NOMO-1 treated with DMSO at 0.1 percent for 48 hours (cell line): ENCODE results near the gene BCAM.

Source experiments
- DNase-seq: peaks from one replicate; lab custom pipeline; 2025; ENCODE audit not compliant: unreplicated experiment; lab: John Stamatoyannopoulos, UW

Gene BCAM

DNA sequence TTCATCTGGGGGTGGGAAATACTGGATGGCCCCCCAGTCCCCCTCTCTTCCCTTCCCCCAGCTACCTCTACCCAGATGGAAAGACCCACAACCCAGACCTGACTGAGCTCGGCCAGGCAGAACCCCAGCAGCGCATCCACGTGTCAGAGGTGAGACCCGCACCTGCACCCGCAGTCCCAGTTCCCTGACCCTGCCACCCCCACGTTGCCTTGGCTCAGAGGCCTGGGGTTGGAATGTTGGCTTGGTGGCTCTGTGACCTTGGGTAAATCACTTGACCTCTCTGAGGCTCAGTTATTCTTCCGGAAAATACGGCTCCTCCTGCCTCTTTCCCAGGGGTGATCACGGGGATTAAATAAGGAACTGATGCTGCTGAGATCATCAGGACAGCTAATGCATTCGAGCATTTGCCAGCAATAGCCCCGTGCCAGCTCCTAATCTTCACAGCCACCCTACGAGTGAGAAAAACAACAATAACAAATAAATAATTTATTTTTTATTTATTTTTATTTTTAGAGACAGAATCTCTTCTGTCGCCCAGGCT lies 18.9 kb upstream of the BCAM start:
- no peak for DNase-seq

- no peak for DNase-seq
Observed at GRCh38 chr19:44792281-44792680, 16.6 kb upstream of the BCAM start.

DNA sequence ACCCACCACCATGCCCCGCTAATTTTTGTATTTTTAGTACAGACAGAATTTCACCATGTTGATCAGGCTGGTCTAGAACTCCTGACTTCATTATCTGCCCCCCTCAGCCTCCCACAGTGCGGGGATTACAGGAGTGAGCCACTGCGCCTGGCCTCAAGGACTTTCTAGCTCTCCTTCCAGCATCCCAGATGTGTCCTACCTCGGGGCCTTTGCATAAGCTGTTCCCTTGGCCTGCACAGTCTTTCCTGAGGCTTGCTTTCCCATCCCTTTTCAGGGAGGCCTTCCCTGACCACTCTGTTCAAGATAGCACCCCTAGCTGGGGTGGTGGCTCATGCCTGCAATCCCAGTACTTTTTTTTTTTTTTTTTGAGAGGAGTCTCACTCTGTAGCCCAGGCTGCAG lies 14.3 kb upstream of the BCAM start:
- no peak for DNase-seq

DNA sequence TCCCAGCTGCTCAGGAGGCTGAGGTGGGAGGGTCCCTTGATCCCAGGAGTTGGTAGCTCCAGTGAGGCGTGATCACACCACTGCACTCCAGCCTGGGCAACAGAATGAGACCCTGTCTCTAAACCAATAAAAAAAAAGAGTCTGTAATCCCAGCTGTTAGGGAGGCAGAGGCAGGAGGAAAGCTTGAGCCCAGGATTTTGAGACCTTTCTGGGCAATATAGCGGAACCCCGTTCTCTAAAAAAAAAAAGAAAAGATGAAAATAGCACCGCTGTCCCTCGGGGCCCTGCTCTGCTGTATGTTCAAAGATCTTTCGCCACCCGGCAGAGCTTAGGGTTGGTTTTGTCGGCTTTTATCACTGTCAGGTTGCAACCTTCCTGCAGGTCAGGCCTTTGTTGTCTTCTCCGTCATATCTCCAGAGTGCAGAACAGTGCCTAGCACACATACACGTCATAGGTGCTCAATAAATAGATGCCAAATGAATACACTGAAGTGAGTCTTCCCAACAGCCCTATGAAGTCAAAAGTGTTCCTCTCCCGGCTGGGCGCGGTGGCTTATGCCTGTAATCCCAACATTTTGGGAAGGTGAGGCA lies 13.4 kb upstream of the BCAM start:
- no peak for DNase-seq

- no peak for DNase-seq
Observed at GRCh38 chr19:44796701-44797115, 12.2 kb upstream of the BCAM start.

- no peak for DNase-seq
Observed at GRCh38 chr19:44799627-44800346, 9.1 kb upstream of the BCAM start.

DNA sequence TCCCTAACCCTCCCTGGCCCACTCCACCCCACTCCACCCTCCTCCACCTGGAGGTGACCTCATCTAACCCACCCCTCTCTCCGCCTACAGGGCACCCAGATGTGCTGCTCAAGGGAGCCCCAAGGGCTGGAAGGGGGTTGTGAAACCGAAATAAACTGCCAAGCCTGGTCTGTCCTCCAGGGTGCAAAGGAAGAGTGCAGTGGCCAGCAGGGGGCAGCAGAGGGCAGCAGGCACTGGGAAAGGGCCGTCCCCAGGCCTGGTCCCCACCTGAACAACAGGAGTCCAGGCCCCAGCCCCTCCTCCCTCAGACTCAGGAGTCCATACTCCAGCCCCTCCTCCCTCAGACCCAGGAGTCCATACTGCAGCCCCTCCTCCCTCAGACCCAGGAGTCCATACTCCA lies 8.4 kb upstream of the BCAM start:
- DNase-seq: peak; percentile 83

DNA sequence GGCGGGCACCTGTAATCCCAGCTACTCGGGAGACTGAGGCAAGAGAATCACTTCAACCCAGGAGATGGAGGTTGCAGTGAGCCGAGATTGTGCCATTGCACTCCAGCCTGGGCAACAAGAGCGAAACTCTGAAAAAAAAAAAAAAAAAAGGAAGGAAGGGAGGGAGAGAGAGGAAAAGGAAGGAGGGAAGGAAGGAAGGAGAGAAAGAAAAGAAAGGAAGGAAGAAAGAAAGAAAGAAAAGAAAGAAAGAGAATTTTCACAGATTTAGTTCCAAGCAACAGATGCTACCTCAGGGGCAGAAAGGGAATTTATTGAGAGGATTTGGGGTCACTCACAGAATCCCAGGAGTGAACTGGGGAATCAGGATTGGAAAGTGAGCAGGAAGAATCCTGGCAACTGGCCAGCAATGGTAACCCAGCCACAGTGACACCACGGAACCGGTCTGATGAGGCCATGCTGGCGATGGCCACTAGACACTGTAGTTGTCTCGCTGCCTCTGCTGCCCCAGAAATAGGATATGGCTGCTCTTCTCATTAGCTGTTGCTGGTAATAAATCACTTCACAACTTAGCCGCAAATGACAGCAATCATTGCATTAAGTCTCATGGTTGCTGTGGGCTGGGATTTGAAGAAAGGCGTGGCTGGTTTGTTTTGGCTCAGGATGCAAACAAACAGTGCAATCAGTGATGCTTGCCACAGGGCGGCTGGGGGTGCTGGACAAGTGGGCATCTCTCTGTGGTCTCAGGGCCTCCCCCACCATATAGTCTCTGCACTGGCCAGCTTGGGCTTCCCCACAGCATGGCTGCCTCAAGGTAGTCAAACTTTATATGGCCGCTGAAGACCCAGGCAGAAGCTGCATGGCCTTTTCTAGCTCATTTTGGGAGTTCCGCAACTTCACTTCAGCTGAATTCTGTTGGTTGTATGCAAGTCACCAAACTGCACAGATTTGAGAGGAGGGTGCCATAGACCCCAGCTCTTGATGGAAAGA lies 5.2 kb upstream of the BCAM start:
- DNase-seq: peak; percentile 78

GRCh38 chr19:44806291-44806690 lies 2.6 kb upstream of the BCAM start:
- no peak for DNase-seq

DNA sequence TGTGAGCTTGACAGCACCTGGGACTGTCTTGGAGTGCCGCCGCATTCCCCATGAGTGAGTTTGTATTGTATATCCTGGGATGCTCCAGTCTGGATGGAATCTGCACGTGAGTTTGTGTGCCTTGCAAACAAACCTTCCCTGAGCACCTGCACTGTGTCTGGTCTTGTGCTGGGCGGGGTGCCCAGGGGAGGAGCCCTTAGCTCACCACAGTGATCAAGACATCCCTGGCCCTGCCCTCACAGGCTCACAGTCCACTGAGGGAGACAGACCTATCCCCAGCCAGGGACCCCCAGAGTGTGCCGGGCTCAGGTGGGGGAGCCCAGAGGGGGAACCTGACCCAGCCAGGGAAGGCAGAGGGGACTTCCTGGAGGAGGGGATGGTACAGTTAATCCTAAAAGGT lies 1.7 kb upstream of the BCAM start:
- DNase-seq: no peak

DNA sequence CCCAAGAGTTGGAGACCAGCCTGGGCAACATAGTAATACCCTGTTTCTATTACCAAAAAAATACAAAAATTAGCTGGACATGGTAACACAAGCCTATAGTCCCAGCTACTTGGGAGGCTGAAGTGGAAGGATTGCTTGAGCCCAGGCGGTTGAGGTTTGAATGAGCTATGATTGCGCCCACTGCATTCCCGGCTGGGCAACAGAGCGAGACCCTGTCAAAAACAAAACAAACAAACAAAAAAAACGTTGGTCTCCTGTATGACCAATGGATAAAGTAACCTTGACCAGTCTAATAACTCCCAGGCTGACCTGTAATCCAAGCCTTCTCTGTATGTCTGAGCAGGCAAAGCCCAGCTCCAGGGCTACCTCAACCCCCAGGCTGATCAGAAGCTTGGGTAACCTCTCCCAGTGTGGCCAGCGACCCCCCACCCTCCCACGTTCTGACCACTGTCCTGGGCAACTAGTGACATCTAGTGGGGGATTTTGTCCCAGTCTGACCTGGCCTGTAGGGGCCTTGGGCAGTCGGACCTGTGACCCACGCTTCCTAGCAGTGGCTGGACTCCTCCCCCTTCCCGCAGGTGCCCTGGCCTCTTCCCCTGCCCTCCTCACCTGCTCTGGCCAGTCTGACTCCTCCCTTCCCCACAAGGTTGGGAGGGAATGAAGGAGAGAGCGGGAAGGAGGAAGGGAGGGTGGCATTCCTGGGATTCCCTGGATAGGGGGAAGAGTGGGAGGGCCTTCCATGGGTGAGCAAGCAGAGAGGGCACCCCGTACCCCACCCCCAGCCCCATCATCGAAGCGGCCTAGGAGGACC lies 1.0 kb upstream of the BCAM start:
- DNase-seq: no peak

DNA sequence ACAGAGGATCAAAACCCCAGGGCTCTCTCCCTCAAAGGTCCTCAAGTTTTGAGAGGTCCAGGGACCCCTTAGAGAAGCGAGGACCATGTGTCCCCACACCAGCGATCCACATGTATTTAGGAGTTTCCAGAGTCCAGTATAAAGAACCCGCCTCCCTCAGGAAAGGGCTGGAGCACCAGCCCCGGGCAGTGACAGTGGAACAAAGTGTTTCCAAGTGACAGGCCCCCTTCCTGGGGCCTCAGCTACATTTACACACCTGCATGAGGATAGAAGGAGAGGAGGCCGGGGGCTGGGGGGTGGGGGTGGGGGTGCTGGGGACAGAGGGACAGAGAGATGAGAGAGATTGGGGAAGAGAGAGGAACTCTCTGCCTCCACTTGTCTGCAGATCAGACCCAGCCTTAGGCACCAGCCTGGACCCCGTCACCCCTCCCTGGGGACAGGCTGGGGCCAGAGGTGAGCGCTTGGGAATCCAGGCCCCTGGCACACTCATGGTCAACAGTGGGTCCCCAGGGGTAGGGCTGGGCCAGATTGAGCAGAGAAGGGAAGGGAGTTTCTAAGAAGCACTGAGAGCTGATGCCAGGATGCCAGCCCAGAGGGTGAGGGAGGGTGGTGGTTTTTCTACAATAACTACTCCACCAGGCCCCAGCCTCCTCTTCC lies 802 bp downstream of the BCAM start:
- DNase-seq: no peak

GRCh38 chr19:44810234-44811121 lies 1.6 kb downstream of the BCAM start:
- no peak for DNase-seq

DNA sequence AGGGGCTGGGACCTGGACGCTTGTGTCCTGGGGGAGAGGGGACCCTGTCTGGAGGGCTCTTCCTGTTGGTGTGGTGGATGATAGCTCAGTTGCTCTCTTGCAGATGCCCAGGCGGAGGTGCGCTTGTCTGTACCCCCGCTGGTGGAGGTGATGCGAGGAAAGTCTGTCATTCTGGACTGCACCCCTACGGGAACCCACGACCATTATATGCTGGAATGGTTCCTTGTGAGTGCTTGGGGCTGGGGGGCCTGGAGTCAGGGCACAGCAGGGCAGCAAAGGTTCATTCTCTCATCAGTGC lies 2.2 kb downstream of the BCAM start:
- DNase-seq: no peak

GRCh38 chr19:44812142-44812718 lies 3.3 kb downstream of the BCAM start:
- no peak for DNase-seq

GRCh38 chr19:44813070-44813840 lies 4.4 kb downstream of the BCAM start:
- no peak for DNase-seq

DNA sequence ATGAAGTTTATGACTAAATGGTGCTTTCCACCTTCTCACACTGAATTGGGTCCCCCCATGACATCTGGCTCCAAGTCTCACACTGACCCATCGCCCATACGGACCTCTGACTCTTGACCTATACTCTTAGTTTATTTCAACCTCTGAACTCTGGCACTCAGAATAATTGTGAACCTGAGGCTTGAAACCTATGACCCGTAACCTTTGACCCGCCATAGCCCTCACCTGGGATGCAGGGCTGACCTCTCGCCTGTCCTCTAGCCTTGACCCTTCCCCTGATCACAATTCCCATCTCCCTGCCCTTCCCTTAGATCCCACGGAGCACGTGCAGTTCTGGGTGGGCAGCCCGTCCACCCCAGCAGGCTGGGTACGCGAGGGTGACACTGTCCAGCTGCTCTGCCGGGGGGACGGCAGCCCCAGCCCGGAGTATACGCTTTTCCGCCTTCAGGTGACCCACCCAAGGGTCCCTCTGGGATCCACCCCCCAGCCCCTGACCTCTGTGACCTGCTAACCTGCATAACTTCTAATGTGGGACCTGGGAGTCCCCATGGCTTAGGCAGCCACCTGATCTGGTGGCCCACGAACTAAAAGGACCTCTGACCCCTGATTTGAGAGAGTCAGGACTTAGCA lies 5.1 kb downstream of the BCAM start:
- no peak for DNase-seq

DNA sequence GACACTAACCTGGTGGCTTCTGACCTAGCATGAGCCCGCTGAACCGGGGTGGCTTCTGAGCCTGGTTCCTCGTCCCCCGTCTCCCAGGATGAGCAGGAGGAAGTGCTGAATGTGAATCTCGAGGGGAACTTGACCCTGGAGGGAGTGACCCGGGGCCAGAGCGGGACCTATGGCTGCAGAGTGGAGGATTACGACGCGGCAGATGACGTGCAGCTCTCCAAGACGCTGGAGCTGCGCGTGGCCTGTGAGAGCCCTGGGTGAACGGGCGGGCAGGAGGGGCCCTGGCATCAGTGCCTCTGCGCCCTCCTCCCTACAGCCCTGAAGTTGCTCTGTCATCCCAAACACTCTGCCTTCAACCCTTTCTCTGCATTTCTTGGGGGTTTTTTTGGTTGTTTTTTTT lies 5.6 kb downstream of the BCAM start:
- no peak for DNase-seq
